Activated T-cell treated with anti-CD3 and anti-CD28 coated beads, Interleukin-2, amount 50 U/mL, for 72 hours (primary cell): ENCODE measurements around the gene SH3BP2. TPM values are rescaled to one million over a fixed set of nuclear protein-coding genes. Genes with fewer than 3 reads are reported as not detected.

Experiments
- ATAC-seq, 2 donors: fragments of 150-1000 bp; cut with Tn5 transposase; replicated peaks in 1 of 2; 2 replicates each; pipeline ENCODE4 v1.10.0; 2021; ENCODE audit warnings: moderate library complexity in 2 of 2, mild to moderate bottlenecking in 1 of 2
- DNase-seq, 2 donors: peaks; one replicate each; pipeline ENCODE4 v3.0.0; 2021 to 2022; ENCODE audit warnings: mixed read lengths in 1 of 2
- H3K27ac Mint-ChIP-seq: one replicate; pipeline ENCODE4 v1.8.0; 2022; ENCODE audit warnings: mild to moderate bottlenecking, moderate library complexity, mixed read lengths
- H3K27me3 Mint-ChIP-seq: one replicate; pipeline ENCODE4 v1.8.0; 2022; ENCODE audit warnings: low read depth, mixed read lengths
- H3K36me3 Mint-ChIP-seq, 2 donors: one replicate each; pipeline ENCODE4 v1.8.0; 2022; ENCODE audit warnings: mixed read lengths in 2 of 2, mild to moderate bottlenecking in 1 of 2; ENCODE audit not compliant: insufficient read depth in 2 of 2
- H3K4me1 Mint-ChIP-seq: one replicate; pipeline ENCODE4 v1.8.0; 2022; ENCODE audit warnings: low read depth, mixed read lengths
- H3K4me3 Mint-ChIP-seq, 2 donors: one replicate each; pipeline ENCODE4 v1.8.0; 2022; ENCODE audit warnings: mild to moderate bottlenecking in 2 of 2, mixed read lengths in 2 of 2, moderate library complexity in 2 of 2
- H3K9me3 Mint-ChIP-seq, 2 donors: one replicate each; pipeline ENCODE4 v1.8.0; 2022; ENCODE audit warnings: mixed read lengths in 2 of 2
- total RNA-seq, 2 donors: library from RNA; stranded (reverse); gene quantifications; one replicate each; pipeline ENCODE4 v1.2.3, GENCODE V29; 2022

The SH3BP2 gene
- total RNA-seq, 2 donors from 2014 or later = 60.7 to 65.6 TPM

DNA sequence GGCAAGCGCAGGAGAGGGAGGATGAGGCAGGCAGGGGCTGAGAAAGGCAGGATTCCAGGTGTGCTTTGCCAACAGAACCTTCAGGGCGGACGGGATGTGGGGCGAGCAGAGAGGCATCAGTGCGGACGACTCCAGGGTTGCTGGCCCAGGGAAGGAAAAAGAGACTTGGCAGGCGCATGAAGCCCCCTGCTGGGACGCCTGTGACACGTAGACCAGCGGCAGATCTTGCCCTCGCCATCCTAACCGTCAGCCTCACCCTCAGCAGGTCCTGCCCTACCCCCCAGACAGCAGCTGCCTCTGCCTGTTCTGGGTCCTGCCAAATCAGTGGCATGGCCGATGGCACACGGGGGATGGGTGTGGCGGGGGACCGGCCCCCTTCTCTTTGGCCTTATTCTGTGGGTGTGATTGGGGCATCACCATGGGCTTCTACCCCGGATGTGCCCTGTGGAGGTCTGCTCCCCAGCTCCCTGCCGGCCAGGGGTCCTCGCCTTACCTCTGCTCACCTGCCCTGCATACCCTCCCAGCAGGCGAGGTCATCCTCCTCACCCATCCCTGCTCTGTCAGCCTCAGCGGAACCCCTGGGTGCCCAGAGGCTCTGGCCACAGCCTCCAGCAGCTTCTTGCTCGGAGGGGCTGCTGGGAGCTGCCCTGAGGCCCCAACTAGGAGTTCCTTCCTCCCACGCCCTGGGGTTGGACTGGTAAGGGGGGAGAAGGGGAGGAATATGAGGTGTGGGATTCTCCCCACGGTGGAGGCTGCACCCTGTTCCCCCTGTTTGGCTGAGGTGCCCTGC, 2.9 kb upstream of the SH3BP2 start:
- ATAC-seq (no peak), DNase-seq (no peak)
- H3K27me3 Mint-ChIP-seq = no peaks in the 10 kb centered on the region
- H3K9me3 Mint-ChIP-seq = no peaks in the 10 kb centered on the region
- H3K4me1 Mint-ChIP-seq = peaks cover 59% of the 10 kb centered on the region
- H3K4me3 Mint-ChIP-seq = no peak overlapping the region
- H3K36me3 Mint-ChIP-seq = no peaks in the 10 kb centered on the region
- no peak overlapping the region for H3K27ac Mint-ChIP-seq

DNA sequence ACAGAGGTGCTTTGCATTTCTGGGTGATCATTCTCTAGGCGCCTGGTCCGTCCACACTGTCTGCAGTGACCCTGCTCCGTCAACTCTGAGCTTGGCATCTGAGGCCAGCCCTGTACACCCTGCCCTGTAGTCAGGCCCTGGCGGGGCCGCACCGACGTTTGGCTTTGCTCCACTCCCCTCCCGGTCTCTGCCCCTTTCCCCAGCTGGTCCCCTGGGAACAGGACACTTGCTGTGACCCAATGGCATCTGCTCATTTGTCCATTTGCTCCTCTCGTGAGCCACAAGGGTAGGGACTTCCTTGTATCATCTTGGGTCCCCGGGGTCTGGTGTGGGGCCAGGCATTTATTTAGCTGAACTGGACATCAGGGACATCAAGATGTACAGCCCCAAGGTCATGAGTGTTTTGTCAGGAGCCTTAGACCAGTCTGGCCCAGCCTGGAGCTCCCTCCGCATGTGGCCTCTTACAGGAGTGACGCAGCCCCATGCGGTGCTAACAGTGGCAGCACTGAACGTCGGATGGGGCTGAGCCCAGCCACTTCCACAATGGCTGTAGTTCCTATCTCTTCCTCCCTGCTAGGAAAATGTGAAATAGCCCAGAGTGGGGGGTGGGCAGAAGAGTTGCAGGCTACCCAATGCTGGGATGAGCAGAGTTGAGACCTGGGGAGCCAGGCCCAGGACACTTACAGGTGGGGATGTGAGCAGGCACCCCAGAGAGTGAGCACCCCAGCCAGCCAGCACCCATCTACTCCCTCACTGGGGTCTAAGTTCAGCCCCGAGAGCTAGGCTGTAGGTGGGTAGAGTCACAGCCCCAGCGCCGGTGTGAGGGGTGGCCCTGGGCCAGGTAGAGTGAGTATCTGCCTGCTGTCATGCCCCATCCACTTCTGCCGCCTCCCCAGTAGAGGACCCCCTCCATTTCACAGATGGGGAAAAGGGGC, 2.0 kb upstream of the SH3BP2 start:
- Mint-ChIP-seq H3K9me3 (no peaks in the 10 kb centered on the region), H3K36me3 (no peaks in the 10 kb centered on the region), H3K4me3 (no peak overlapping the region), H3K4me1 (peaks cover 56% of the 10 kb centered on the region), H3K27ac (no peak overlapping the region), H3K27me3 (no peaks in the 10 kb centered on the region)
- no peak for ATAC-seq
- no peak for DNase-seq

DNA sequence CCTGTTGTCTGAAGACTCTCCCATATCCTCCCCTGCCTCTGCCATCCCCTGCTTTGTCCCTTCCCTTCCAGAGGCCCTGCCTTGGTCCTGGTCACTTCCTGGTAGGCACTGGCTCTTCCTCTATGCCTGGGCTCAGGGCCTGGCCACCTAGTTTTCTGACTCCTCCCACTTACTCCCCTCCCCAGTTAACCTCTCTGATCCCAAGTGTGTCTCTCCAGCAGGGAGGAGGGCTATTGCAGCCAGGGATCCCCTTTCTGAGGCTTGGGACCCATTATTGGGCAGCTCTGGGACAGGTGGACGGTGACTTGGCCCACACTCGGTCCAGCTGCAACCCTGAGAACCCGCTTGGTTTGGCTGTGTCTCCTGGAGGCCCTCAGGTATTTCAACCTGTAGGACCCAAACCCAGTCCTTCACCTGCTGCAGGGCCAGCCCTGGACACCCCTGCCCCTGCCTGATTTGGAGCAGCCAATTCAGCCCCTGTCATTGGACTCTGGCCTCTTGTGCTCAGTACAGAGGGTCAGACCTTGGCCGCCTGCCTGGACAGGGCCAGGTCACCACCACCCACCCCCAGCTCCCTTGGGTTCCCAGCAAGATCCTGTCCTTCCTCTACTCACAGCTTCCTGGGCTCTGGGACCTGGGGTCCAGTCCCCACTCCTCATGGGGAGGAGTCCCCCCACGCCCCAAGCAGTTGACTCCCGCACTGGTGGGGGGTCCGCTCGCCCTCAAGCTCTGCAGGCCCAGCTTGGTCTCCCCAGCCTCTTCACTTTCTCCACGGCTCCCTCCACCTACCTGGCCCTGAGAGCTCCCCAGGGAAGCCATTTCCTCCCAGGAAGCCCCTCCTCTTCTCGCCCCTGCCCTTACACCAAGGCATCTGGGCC, 1.1 kb upstream of the SH3BP2 start:
- no peaks in the 10 kb centered on the region for H3K27me3 Mint-ChIP-seq
- no peaks in the 10 kb centered on the region for H3K9me3 Mint-ChIP-seq
- peak overlapping the region in 1 of 2 donors; percentile 46 for H3K4me3 Mint-ChIP-seq
- peaks cover 51% of the 10 kb centered on the region for H3K4me1 Mint-ChIP-seq
- ATAC-seq (no peak), DNase-seq (no peak)
- H3K27ac Mint-ChIP-seq = no peak overlapping the region
- H3K36me3 Mint-ChIP-seq = no peaks in the 10 kb centered on the region

DNA sequence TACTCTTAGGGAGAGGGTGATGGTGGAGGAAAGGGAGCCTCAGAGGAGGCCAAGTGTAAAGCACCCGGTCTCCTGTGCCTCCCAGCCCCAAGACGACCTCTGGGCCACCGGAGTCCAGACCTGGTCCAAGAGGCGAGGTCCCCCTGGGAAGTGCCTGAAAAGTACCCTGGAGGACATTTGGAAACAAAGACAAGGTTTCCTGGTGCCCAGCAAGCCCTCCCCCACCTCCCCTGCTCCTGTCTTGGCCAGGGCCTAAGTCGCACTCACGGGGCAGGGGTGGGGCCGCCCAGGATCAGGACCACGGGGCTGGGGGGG, 532 bp upstream of the SH3BP2 start:
- Mint-ChIP-seq H3K36me3 (no peaks in the 10 kb centered on the region), H3K4me1 (peaks cover 45% of the 10 kb centered on the region), H3K27ac (no peak overlapping the region), H3K27me3 (no peaks in the 10 kb centered on the region), H3K9me3 (no peaks in the 10 kb centered on the region), H3K4me3 (peak overlapping the region in 1 of 2 donors; percentile 46)
- DNase-seq = no peak
- no peak for ATAC-seq

DNA sequence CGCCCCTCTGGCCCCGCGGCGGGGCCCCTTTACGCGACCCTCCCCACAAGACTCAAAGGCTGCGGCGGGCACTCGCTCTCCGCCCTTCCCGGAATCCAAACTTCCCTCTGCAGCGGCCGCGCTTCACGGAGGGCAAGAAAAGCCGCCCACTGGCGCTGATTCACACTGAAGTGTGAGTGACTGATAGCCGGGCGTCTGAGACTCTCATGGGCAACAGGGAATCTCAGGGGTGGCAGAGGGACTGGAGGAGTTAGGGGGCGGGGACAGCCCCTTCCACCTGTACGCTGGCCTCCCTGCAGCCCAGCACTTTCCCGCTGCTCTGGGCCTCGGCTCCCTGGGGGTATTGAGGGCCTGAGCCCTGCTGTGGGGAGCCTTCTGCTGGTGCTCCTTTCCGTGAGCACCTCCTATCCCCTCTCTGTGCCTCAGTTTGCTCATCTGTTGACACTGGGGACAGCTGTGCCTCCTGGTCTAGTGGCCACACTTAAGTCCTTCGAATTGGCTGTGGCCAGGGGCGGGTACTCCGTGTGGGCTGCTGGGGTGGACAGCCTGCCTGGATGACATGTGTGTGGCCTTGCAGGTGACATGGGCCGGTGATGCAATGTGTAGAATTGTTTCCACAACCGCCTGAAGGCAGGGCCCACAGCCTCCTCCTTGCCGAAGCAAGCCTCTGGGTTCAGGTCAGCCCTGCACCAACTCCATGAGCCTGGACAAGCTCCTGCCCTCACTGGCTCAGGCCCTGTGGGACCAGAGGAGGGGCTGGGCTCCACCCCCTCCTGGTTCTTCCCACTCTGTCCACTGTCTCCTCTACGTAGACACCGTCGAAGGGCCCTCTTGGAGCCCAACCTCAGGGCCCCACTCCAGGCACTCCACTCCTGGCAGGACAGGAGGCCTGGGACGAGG, 951 bp downstream of the SH3BP2 start:
- Mint-ChIP-seq H3K9me3 (no peaks in the 10 kb centered on the region), H3K36me3 (no peaks in the 10 kb centered on the region), H3K27me3 (no peaks in the 10 kb centered on the region), H3K4me1 (peaks cover 45% of the 10 kb centered on the region), H3K27ac (peak overlapping the region; percentile 76), H3K4me3 (peak overlapping the region; percentile 85 to 88)
- peak; percentile 28 to 45 for ATAC-seq
- DNase-seq = peak; percentile 62 to 65

DNA sequence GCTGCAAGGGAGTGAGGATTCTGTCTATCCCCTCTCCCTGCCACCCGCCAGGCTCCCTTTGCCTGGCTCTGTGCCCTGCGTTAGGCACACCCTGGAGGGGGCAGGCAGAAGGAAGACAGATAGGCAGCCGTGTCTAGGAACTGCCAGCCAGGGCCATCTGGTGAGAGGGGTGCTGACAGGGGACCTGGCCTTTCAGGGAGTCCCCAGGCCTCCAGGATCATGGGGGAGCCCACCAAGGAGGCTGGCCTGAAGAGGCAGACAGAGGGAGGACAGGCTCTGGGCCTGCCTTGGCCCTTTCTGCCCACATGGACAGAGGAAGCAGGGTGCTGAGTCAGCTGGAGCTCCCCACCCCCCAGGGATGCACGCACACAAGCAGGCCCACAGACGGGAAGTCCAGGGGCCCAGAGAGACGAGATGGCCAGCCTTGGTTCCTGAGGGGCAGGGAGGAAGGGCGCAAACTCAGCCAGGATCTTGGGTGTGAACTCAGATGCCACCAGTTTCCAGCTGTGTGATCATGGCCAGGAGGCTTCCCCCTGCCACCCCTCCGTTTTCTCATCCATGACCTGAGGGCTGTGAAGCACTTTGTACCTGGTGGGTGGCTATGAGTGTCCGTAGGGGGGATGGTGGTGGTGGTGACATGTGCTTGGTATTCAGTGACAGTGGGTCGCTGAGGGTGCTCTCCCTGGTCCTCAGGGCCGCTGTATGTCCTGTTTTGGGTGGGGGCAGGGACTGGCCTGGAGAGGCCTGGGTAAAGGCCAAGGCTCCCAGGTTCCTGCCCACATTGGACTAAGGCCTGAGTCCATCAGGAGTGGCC, 1.8 kb downstream of the SH3BP2 start:
- Mint-ChIP-seq H3K4me3 (peak overlapping the region; percentile 85 to 88), H3K36me3 (no peaks in the 10 kb centered on the region), H3K27ac (no peak overlapping the region), H3K4me1 (peaks cover 46% of the 10 kb centered on the region), H3K27me3 (no peaks in the 10 kb centered on the region), H3K9me3 (no peaks in the 10 kb centered on the region)
- ATAC-seq = no peak
- no peak for DNase-seq

DNA sequence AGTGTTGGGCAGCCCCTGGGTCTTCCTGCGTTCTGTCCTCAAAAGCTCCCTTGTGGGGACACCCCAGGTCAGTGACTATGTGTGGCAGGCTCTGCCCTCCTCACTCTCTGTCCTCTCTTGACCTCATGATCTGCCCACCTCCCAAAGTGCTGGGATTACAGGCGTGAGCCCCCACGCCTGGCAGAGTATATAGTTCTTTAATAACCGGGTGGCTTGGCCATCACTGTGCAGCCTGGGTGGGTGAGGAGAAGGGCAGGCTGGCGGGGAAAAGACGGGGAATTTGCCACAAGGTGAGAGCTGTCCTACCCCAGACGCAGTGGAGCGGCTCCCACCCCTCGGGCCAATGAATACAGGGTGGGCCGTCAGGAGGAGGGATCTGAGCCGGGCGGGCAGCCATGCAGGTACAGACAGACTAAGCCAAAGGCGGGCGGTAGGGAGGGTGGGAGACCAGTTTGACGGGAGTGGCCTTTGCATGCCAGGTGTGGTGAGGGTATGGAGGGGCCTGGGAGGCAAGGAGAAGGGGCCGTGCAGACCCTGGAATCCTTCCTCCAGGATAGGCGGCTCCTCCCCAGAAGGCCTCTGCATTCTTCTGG, 2.5 kb downstream of the SH3BP2 start:
- Mint-ChIP-seq H3K27ac (no peak overlapping the region), H3K36me3 (peaks cover 0 to 2% of the 10 kb centered on the region in 2 donors), H3K4me3 (peak overlapping the region; percentile 85 to 88), H3K27me3 (no peaks in the 10 kb centered on the region), H3K4me1 (peaks cover 52% of the 10 kb centered on the region), H3K9me3 (no peaks in the 10 kb centered on the region)
- DNase-seq (no peak), ATAC-seq (no peak)

DNA sequence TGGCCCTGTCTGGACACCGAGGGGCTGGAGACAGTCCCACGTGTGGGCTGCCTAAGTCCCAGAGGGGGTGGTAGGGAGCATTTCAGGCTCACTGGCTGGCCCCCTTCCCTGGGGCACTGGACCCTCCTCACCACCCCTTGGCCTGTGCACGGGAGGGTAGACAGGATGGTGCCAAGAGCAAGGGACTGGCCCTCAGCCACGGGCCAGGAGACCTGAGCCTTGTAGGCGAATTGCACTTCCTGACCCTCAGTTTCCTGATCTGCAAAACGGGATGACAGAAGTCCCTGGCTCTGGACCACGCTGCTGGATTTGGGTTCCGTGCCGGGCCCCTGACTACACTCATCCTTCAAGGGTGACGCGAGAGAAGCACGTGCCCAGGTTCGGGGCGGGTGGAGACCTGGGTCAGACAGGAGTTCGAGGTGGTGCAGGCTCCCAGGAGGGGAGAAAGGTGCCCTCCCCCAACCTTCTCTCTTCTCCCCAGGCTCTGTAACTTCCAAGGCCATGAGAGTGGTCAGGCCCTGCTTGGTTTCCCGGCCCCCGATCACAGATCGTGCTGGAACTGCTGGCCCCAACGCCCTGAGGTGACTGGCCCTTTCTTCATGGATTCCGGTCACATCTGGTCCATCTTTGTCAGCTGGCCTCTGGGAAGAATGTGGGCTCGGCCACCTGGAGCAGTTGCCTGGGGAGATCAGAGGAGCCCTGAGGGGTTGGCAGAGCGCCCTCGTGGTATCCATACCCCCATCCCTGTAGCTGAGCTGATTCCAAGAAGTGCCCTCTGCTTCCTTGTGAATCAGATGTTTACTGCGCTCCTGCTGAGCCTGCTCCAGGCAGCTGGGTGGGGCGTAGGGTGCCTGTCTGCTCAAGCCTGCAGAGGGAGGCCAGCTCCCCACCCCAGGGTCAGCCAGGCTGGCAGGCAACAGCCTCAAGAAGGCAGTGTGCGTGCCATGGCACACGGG, 3.3 kb downstream of the SH3BP2 start:
- Mint-ChIP-seq H3K9me3 (no peaks in the 10 kb centered on the region), H3K4me1 (peaks cover 52% of the 10 kb centered on the region), H3K4me3 (no peak overlapping the region), H3K27me3 (no peaks in the 10 kb centered on the region), H3K36me3 (peaks cover 0 to 2% of the 10 kb centered on the region in 2 donors), H3K27ac (no peak overlapping the region)
- ATAC-seq (no peak), DNase-seq (no peak)

DNA sequence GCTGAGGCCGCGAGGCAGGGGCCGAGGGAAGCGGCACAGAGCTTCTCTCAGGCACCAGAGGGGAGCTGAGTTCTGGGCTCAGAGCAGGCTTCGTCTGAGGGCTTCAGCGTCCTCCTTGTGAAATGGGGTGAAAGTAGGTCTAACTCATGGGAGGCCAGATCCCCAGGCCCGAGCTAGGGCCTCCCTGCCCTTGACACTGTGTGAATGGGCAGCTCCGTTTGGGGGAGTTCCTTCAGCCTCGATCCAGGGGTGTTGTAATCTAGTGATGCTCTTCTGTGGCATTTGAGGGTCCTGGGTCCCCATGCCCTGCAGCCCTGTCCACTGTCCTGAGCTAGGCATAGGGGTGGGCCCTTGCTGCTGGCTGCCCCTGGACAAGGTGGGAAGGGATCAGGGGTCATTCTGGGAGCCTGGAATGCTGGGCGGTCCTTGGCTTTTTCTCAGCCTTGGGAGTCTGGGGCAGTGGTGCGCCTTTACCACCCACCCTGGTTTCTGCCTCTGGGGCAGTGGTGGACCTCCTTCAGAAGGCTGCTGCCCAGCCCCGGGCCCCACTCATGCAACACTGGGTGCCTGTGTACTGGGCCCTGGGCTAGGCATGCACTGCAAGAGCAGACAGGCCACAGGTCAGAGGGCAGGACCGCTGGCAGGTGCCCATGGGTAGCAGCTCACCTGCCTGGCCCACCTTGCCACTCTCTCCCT, 4.1 kb downstream of the SH3BP2 start:
- Mint-ChIP-seq H3K36me3 (peaks cover 0 to 2% of the 10 kb centered on the region in 2 donors), H3K27me3 (no peaks in the 10 kb centered on the region), H3K4me1 (peaks cover 58% of the 10 kb centered on the region), H3K4me3 (no peak overlapping the region), H3K27ac (no peak overlapping the region), H3K9me3 (no peaks in the 10 kb centered on the region)
- DNase-seq (no peak), ATAC-seq (no peak)
